ENCODE data around the gene UGT1A1.

GRCh38 chr2:233796254-233796653, 36.2 kb downstream of the UGT1A1 start:
- TF ChIP-seq EZH2 (IDR thresholded peaks at IDR 0.05) = no peak
- TF ChIP-seq POLR2AphosphoS5 (IDR thresholded peaks at IDR 0.05; ENCODE audit: borderline replicate concordance, low read depth, low read length) = no peak

Data from SK-N-MC (cell line).